HG03066 (cell line): Measurements from ENCODE around the gene PARD3.
"Not testable (repeated sequence)": the region's sequence is repeated elsewhere in the genome, so short reads cannot be mapped to it uniquely, and the experiment has no call there.

ENCODE experiments used
- ATAC-seq: cut with Tn5 transposase; IDR thresholded peaks from one replicate; pipeline ENCODE4 v1.9.1; 2021; ENCODE audit warnings: low read depth; ENCODE audit not compliant: unreplicated experiment

The PARD3 gene

DNA sequence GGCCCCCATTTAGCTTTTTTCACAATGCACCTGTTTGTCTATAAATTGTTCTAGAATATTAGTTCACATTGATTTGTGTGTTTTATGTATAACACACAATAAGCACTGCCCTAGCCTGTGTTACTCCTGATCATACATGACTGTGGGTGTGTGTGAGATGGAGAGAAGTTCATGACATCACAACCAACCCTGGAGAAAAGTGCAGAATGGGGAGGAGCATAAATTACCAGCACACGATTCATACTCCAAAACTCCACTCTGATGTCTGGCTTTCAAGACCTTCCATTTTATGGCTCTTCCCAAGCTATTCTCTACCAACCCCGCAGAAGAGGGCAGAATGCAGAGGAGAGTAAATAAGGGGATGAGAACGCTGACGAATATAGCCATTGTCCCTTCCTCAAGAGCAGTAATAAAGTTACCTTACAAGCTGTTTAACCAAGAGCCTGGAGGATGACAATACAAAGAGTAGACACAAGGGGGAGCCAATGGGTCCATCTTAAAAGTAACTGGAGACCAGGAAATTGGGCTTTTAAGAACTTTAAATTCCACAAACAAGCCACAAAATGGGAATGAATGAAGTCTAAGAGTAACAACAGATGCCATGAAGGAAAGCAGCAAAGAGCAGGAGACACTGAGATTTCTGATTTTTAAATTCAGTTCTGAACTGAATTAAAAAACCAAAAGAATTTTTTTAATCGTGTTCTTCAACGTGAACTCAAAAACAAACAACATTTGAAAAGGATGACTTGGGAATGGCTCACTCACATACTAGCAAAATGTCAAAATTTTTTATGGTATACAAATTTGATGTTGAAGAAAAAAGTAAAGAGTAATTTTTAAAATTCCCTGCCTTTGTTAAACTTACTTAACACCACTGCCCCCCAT is 159.6 kb downstream of the PARD3 start:
- peak; percentile 69 for ATAC-seq

- ATAC-seq = no peak
Observed at GRCh38 chr10:34654211-34654610, 160.9 kb downstream of the PARD3 start.

DNA sequence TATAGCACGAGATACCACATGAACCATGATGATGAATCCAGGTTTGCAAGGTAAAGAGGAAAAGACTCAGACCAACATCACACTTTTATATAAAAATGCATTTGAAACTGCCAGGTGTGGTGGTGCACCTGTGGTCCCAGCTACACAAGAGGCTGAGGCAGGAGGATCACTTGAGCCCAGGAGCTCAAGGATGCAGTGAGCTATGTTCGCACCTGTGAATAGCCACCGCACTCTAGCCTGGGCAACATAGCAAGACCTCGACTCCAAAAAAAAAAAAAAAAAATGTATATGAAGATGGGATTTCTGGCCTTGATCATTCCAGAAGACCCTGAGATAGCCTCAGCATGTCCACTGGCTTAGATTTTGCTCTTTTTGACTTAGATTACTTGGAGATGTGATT is 161.6 kb downstream of the PARD3 start:
- no peak for ATAC-seq

DNA sequence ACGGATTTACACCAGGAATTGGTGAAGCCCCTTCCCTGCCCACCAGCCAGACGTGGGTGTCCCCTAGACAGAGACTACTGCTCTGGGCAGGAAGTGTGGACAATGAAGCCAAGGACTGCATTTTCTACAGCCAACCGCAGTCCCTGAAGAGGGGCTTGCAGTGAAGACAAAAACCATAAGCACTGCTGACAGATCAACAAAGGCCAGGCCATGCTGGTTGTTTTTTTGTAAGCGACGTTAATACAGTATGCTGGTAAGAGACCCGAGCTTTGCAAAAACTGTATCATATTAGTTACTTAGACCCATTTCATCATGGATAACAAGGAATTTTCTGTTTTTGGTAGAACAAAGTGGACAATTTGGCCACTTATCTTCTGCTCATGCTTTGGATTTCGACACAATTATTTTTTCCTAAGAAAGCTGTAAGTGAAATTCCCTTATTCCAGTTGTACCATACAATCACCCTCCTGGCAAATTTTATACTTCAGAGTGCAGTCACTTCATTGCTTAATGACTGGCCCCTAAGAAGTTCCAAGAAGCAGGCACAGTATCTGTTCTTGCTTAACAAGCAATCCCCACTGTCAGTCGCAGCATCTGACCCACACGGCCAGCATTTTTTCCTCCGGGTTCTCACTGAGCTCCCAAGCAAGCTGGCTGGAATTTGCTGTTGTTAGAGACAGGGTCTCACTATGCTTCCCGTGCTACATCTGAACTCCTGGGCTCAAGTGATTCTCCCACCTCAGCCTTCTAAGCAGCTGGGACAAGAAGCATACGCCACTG is 163.5 kb downstream of the PARD3 start:
- ATAC-seq = no peak

GRCh38 chr10:34650156-34650555 is 164.9 kb downstream of the PARD3 start:
- no peak for ATAC-seq

GRCh38 chr10:34649385-34649784 is 165.7 kb downstream of the PARD3 start:
- ATAC-seq = no peak

- no peak for ATAC-seq
Observed at GRCh38 chr10:34648919-34649318, 166.2 kb downstream of the PARD3 start.

- ATAC-seq = no peak
Observed at GRCh38 chr10:34647875-34648865, 166.9 kb downstream of the PARD3 start.

DNA sequence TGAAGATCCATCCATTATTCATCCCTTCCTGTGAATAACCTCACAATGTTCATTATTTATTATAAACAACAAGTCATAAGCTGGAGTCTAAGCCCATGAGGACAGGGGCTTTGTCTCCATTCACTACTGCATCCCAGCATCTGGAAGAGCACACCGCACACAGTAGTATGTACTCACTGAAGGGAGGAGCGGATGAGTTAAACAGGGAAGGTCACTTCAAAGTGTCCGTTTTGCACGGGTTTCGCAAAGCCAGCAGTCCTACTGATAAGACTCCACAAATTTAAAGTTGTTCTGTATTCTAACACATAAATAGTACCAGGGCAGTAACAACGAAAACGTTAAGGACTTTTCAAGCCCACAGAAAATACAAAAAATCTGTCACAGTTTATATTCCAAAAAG is 167.9 kb downstream of the PARD3 start:
- ATAC-seq = no peak

DNA sequence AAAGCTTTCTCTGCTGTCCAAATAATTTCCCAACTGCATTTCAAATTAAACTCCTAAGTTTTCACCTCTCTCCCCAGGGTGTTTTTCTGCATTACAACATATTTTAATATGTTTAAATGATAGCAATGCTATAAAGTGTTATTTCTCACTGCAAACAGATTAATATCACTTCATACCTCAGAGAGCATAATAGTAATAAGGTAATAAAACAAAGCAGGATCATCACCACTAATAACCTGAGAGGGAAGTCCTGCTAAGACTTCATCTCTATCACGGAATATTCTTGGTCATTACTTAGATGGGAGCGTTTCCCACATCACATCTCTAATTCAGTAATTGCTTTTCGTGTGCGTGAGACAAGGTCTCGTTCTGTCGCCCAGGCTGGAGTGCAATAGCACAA is 168.8 kb downstream of the PARD3 start:
- no peak for ATAC-seq

DNA sequence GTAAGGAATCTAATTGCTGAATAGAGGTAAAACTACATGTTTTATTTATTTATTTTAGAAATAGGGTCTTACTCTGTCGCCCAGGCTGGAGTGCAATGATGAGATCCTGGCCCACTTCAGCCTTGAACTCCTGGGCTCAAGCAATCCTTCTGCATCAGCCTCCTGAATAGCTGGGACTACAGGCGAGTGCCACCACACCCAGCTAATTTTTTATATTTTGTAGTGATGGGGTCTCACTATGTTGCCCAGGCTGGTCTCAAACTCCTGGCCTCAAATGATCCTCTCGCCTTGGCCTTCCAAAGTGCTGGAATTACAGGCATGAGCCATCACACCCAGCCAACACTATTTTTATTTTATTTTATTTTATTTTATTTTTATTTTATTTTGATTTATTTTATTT is 170.3 kb downstream of the PARD3 start:
- ATAC-seq = not testable (repeated sequence)

GRCh38 chr10:34644224-34644623 is 170.9 kb downstream of the PARD3 start:
- no peak for ATAC-seq

- ATAC-seq = no peak
Observed at GRCh38 chr10:34643620-34644019, 171.5 kb downstream of the PARD3 start.

DNA sequence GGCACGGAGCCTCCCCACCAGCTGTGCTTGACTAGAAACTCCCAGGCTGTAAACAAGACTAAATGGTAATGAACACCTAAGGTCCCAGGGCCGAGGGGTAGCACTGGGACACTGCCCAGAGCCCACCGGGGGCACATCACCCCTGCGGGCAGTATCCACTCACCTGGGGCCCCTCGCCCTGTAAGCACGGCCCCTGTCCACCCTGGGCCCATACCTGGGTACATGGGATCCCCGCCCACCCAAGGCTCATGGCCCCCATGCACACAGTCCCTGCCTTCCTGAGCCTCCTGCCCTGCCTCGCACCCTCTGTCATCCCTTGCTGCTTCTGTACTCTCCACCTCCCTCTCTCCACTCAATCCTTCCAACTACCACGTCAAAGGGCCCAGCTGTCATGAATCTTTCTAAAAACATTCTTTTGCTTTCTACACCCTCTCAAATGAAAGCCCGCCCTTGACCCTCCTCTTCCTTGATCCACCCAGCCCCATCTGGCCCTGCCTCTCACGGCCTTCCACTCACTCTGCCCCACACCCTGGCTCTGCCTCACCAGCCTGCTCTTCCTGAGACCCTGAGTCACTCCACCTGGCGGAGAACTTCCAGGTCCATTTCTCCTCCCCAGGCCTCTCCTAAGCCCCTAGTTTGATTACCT is 173.1 kb downstream of the PARD3 start:
- no peak for ATAC-seq

DNA sequence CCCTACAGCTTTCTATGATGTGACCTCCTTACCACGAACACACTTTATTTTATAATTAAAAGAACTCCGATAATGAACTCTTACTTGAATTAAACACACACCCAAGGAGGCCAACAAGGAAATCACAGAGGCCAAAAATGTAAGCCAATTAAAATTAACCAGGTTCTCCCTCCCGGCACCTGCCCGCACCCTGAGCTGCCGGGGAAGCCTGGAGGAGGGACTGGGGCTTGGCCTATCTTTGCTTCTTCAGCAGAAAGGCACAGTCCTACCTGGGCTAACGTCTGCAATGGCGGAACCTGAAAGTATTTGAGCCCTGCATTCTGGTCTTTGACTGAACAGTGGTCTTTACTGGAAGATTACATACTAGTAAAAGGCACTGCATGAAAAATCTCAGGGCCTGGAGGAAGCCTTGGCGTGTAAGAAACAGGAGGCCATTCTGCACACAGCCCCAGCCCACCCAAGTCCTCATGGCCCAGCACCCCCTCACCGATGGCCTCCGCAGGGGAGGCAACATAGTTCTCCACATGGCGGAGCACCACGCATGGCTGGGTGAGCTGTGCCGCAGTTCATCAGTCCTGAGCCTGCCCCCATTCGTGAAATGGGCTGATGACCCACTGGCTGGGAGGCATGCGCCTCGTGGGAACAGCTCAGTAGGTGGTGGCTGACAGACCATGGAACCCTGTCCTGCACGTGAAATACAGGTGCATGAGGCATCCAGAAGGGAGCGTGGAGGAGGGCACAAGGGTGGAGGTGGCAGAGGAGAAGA is 173.8 kb downstream of the PARD3 start:
- no peak for ATAC-seq

DNA sequence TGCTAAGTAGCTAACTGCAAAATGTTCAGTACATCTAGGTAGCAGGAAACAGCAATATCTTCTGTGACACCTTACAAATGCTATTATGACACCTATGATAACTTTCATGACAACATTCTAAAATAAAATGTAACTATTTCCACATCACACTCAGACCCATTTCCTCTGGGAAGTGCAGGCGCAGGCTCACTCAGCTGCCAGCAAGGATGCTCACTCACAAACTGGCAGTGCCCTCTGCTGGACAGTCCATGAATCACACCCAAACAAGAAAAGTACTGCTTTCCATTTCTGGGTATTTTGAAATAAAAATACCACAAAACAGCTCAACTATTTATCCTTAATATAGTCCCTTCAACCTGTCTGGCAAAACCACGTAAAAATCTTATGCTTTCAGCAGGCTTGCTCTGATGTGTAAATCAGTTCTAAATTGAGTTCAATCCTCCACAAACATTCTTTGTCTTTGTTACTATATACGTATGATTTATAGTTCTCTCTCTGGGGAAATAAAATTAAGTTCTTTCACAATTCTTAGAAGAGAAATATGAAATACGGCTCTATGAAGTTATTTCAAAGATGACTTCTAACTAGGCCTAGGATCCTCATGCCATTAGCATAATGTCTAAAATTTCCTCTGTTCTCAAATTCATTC is 176.6 kb downstream of the PARD3 start:
- ATAC-seq = no peak

DNA sequence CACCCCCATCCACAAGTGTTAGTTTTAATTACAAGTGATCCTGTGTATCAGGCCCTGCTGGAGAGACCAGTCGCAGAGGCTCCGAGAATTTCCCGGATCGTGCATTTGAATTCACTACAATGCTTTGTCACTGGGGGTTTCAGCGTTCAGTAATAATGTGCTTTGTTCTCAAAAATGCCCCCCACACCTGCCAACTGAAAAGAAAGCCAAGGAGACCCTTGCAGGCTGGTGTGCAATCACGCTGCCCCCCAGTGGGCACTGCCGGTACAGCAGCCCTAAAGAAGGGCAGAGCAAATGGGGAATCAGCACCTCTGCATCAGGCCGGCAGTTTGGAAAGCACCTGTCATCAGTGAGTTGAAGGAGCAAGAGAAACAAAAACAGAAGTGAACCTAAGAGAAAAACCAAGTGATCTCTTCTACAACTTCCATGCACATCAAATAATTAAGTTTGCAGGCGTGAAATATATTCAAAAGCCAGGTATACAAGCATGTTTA is 177.6 kb downstream of the PARD3 start:
- ATAC-seq = peak; percentile 67

DNA sequence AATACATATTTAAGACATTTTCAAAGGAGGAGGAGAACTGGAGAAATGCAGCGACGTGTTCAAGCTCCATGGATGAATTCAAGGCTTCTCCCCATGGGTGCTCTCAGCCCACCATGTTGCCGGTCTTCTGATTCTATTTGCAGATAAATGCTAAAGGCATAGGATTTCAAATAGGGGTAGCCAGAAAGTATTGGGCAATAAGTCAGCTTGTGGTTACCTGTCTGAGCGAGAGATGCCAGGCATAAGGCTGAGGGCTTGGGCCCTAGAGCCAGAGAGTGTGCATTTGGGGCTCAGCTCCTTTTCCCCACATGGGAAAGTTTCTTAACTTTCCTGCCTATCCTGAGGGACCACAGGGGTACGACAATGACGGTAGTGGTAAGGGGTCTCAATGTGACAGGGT is 180.0 kb downstream of the PARD3 start:
- no peak for ATAC-seq

- no peak for ATAC-seq
Observed at GRCh38 chr10:34633374-34633773, 181.7 kb downstream of the PARD3 start.
